Loucy (cell line): ENCODE data around the gene USP11.

Experiments
- EZH2phosphoT487 ChIP-seq: fragments of 200-600 bp; IDR thresholded peaks from 2 replicates; pipeline ENCODE4 v1.6.1; 2018; ENCODE audit warnings: antibody characterized with exemption, mild to moderate bottlenecking, moderate library complexity, borderline replicate concordance
- TF ChIP-seq, protein P1 (sequence below): fragments of 200-600 bp; sonication (generic); conservative IDR thresholded peaks from 2 replicates; pipeline ENCODE4 v1.5.1; 2014; ENCODE audit warnings: mild to moderate bottlenecking, antibody characterized with exemption, low read length

DNA sequence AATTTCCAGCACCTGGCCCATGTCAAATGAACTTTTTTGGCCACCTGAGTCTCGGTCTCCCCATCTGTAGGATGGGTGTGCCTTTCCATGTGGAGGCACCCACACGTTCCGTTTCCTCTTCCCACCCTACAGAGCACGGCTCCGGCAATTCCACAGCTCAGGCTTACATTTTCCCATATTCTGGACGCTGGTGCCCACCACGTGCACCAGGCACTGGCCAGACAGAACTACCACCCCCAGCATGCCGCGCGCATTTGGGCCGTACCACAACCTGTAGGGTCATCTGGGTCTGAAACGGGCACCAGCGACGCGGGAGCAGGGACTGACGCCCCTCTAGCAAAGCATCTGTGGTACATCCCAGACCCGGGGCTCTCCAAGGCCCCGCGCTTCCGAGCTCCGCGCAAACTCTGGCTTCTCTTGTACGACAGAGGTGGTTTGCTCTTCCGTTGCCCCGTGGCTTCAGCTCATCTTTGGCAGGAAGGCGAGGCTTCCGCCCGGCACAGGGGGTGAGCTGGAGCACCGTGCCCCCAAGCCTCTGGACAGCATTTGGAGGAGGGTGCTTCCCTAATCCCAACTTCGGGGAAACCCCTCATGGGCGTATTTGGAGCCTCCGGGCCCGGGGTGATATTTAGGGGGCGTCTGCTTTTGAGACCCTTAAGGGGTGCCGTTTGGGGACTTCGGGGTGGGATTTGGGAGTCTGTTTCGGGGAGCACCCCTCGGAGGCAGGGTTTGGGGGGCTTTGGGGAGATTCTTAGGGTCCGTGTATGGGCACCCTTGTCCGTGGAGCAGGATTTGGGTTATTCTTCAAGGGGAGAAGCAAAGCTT is 42.2 kb upstream of the USP11 start:
- TF ChIP-seq, protein P1, sequence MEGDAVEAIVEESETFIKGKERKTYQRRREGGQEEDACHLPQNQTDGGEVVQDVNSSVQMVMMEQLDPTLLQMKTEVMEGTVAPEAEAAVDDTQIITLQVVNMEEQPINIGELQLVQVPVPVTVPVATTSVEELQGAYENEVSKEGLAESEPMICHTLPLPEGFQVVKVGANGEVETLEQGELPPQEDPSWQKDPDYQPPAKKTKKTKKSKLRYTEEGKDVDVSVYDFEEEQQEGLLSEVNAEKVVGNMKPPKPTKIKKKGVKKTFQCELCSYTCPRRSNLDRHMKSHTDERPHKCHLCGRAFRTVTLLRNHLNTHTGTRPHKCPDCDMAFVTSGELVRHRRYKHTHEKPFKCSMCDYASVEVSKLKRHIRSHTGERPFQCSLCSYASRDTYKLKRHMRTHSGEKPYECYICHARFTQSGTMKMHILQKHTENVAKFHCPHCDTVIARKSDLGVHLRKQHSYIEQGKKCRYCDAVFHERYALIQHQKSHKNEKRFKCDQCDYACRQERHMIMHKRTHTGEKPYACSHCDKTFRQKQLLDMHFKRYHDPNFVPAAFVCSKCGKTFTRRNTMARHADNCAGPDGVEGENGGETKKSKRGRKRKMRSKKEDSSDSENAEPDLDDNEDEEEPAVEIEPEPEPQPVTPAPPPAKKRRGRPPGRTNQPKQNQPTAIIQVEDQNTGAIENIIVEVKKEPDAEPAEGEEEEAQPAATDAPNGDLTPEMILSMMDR: no peak
- no peak for TF ChIP-seq EZH2phosphoT487
